Skeletal muscle satellite cell (primary cell): ENCODE results near the gene MYO7B.

Source experiments
- H3K27me3 ChIP-seq: 2 replicates; pipeline ENCODE4 v1.7.0; 2013; ENCODE audit warnings: low read length; ENCODE audit not compliant: control insufficient read depth, insufficient read depth
- H3K36me3 ChIP-seq: 2 replicates; pipeline ENCODE4 v1.7.0; 2013; ENCODE audit warnings: mild to moderate bottlenecking, control low read depth, low read length; ENCODE audit not compliant: insufficient read depth
- H3K4me1 ChIP-seq: 2 replicates; pipeline ENCODE4 v1.7.0; 2013; ENCODE audit warnings: low read length; ENCODE audit not compliant: control insufficient read depth, insufficient read depth
- H3K4me2 ChIP-seq: 2 replicates; pipeline ENCODE4 v1.7.0; 2013; ENCODE audit warnings: mild to moderate bottlenecking, low read length
- H3K4me3 ChIP-seq: 2 replicates; pipeline ENCODE4 v1.7.0; 2013; ENCODE audit warnings: low read length
- H3K9ac ChIP-seq: 2 replicates; pipeline ENCODE4 v1.7.0; 2013; ENCODE audit warnings: mild to moderate bottlenecking, low read depth, low read length, moderate library complexity
- H3K9me3 ChIP-seq: replicated peaks from 2 replicates; pipeline ENCODE4 v1.7.0; 2013; ENCODE audit warnings: mild to moderate bottlenecking, control low read depth, low read length

The MYO7B gene

GRCh38 chr2:127681288-127681804 is 145.9 kb downstream of the MYO7B start:
- Histone ChIP-seq H3K4me1 (peaks cover 15% of the 10 kb centered on the region), H3K9me3 (no peaks in the 10 kb centered on the region), H3K4me2 (peak overlapping the region; percentile 78), H3K4me3 (no peak overlapping the region), H3K36me3 (no peaks in the 10 kb centered on the region), H3K9ac (peak overlapping the region; percentile 31), H3K27me3 (peaks cover 21% of the 10 kb centered on the region)

- no peak overlapping the region for H3K4me3 ChIP-seq
- no peaks in the 10 kb centered on the region for H3K36me3 ChIP-seq
- no peaks in the 10 kb centered on the region for H3K9me3 ChIP-seq
- H3K4me2 ChIP-seq, result no peak overlapping the region
- no peak overlapping the region for H3K9ac ChIP-seq
- peaks cover 15% of the 10 kb centered on the region for H3K4me1 ChIP-seq
- peaks cover 12% of the 10 kb centered on the region for H3K27me3 ChIP-seq
Observed at GRCh38 chr2:127681976-127682857, 146.7 kb downstream of the MYO7B start.

- Histone ChIP-seq H3K4me1 (peaks cover 15% of the 10 kb centered on the region), H3K4me2 (no peak overlapping the region), H3K9ac (no peak overlapping the region), H3K27me3 (peaks cover 4% of the 10 kb centered on the region), H3K4me3 (no peak overlapping the region), H3K9me3 (no peaks in the 10 kb centered on the region), H3K36me3 (no peaks in the 10 kb centered on the region)
Observed at GRCh38 chr2:127683056-127683455, 147.6 kb downstream of the MYO7B start.

- Histone ChIP-seq H3K9me3 (peaks cover 4% of the 10 kb centered on the region), H3K36me3 (no peaks in the 10 kb centered on the region), H3K4me1 (peaks cover 15% of the 10 kb centered on the region), H3K9ac (no peak overlapping the region), H3K27me3 (no peaks in the 10 kb centered on the region), H3K4me3 (no peak overlapping the region), H3K4me2 (peak overlapping the region; percentile 48)
Observed at GRCh38 chr2:127683757-127684156, 148.3 kb downstream of the MYO7B start.

GRCh38 chr2:127685410-127686080 is 150.1 kb downstream of the MYO7B start:
- H3K27me3 ChIP-seq, result no peaks in the 10 kb centered on the region
- H3K4me2 ChIP-seq, result no peak overlapping the region
- H3K4me1 ChIP-seq, result peaks cover 15% of the 10 kb centered on the region
- H3K36me3 ChIP-seq, result no peaks in the 10 kb centered on the region
- H3K9me3 ChIP-seq, result peaks cover 7% of the 10 kb centered on the region
- H3K9ac ChIP-seq, result no peak overlapping the region
- no peak overlapping the region for H3K4me3 ChIP-seq
